Midbrain (tissue), 1 donor: ENCODE measurements around the gene NAALADL2.
A peak's percentile ranks its signal among the peaks of the same experiment; 100 is the strongest.

ENCODE experiments used
- DNase-seq: peaks from one replicate; lab custom pipeline; 2025; lab: John Stamatoyannopoulos, UW

The NAALADL2 gene

DNA sequence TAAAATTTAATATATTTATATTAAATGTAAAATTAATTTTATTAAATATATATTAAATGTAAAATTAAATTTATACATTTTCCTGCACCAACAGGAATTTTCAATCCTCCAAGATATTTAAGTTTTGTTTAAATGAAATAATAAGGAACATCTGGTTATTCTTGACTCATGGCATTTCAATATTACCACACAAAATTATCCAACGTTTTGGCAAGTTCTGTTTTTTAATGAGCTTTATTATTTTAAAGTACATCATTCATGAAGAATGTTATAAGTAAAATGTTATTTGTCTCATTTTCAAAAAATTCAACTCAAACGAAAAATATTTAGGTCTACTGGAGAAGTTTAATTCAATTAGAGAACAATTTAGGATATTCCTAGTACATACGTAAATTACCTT, 811.4 kb downstream of the NAALADL2 start:
- no peak for DNase-seq

DNA sequence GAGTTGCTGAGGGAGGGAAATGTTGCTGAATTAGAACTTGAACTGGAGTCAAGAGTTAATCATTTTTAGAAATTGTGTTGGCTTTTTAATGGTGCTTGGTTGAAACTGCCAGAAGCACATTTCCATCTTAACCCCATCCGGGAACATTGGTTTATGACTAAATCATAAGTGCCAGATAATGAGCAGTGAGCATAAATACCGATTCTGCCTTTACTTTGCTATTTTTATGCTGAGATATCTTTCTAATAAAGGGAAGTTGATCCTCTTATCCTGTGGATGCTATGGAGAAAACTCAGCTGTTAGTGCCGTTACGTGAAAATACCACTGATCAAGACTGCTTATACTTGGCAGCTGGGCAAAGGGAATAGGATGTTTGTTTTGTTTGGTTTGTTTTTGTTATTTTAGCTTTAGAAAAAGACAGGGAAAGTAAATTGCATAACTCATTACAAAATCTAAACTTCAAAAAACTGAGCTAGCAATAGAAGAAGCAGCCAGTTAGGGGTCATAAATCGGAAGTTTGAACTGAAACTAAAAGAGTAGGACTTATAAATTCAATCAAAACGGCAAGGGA, 813.1 kb downstream of the NAALADL2 start:
- DNase-seq = peak; percentile 30

DNA sequence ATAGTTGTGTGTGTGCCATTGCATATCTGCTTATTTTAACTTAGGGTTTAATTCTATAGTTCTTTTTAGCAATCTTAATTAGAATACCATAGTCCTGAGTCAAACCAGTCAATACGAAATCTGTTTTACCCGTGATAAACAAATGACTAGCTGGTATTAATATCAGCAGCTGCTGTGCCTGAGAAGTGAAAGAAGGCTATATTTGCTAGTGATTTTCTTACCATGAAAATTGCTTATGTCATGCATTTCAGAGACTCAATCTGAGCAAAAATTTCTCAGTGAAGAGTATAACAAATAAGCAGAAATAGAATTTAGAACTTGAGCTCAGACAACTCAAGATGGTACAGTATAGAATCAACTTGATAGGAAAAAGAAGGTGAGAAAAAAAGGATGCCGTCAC, 820.4 kb downstream of the NAALADL2 start:
- DNase-seq = no peak

DNA sequence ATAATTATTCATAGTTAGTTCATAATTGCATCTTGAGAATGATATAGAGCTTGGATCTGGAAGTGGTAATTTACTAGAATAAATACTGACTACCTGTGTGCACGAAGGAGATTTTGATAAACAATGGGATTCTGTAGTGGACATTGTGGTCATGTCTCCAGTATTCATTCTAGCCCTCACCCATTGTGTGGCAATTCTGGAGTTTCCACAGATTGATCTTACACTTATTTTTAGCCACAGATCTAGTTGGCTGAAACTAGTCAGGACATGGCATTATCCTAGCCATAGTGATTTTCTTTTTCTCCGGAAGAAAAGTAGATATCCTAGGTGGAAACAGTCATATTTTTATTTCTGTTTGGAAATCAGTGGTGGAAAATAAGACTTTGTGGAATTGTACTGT, 833.1 kb downstream of the NAALADL2 start:
- no peak for DNase-seq

DNA sequence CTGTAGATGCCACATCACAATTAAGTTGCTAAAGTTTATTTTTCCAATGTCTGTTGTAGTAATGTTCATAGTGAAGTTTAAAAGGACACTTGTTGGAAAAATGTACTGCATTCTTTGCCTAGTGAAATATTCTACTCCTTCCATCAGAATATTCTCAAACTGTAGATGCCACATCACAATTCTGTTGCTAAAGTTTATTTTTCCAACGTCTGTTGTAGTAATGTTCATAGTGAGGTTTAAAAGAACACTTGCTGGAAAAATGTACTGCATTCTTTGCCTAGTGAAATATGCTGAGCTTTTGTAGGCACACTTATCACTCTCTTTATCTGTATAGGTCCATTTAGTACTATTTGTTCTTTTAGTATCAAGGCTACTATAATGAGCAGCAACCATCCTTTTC, 836.1 kb downstream of the NAALADL2 start:
- no peak for DNase-seq

DNA sequence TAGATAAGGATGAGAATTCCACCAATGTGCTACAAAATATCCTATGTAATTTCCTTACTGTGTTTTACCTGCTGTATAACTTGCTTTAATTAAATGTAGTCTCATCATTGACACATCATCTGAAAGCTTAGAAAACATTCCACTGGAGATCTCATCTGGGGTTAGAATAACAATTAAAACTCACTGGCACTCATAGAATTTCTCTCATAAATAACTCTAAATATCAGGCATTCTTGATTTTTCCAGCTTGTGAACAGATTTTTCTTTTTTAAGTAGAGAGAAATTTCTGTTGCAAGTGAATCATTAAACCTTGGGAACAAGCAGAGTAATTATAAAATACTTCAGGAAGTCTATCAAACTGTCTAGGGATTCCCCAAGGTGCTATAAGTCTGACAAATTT, 843.8 kb downstream of the NAALADL2 start:
- DNase-seq = no peak

DNA sequence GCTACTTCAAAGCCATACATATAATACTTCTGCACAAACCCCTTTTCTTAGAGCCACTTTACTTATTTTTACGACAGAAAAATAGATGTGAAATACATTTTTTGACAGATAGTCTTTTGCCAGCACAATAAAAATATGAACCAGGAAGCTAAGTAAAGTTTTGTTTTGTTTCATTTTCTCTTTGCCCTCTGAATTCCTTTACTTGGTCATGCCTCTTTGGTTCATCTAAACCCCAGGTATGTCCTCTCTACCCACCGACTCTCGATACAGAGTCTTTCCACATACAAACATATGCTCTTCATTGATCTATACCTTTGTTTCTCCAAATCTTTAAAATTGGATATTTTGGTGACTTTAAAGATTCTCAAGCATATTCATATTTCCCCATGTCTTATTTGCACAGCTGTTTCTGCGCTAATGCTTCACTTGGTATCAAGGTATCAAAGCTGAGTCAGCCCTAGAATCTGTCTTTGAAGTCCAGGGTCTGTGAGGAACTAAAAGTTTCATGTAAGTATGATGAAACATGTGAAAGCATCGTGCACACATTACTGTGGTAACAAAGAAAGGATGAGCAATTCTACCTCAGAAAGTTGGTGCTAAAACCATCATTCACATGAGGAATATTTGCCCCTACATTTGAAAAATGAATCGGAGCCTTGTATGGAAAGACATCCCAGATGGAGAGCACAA, 845.4 kb downstream of the NAALADL2 start:
- no peak for DNase-seq

DNA sequence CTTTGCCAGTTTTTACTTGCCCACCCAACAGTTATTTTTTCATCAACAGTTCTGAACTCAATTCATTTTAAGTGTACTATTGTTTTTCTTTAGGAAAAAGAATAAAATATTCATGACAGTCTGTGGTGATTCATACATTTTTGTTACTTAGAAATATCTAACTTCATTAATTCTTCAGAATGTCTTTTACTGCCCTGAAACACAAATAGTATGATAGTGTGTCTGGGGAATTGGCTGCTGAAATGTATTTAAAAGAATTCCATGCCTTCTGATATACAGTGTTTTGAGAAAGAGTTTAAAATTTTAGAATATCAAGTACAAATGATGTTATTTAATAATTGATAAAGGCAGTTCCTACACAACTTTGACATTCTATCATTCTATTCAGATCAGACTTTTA, 854.1 kb downstream of the NAALADL2 start:
- no peak for DNase-seq

DNA sequence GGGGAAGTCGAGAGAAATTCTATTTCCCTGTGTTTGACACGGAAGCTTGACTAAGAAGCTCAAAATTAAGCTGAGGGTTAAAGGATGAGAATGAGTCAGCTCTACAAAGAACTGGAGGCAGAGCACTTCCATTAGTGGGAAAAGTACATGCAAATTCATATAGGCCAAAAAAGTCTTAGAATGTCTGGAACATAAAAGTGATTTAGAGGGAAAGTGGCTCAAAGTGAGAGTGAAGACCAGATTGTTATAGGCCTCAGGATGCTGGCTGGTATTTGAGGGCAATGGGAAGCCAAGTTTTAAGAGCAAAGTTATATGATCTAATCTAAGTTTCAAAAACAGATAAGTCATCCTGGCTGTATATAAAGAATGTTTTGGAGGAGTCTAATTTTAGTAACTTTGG, 857.3 kb downstream of the NAALADL2 start:
- no peak for DNase-seq

DNA sequence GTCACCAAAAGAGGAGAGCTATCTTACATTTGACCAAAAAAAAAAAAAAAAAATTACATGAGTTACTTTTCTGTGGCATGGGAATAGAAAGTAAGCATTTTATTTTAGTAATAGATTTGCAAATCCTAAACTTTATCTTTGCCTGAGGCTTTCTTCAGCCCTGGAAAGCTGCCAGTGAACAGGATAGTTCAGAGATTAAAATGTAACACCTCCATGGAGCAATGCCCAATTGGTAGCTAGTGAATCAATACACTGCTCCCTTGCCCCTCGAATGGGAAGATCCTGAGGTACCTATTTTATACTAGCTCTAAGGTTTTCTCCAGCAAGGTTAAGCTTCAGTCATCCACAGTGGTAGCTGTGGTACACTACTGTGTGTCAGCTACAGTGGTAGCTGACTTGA, 867.1 kb downstream of the NAALADL2 start:
- DNase-seq = no peak

DNA sequence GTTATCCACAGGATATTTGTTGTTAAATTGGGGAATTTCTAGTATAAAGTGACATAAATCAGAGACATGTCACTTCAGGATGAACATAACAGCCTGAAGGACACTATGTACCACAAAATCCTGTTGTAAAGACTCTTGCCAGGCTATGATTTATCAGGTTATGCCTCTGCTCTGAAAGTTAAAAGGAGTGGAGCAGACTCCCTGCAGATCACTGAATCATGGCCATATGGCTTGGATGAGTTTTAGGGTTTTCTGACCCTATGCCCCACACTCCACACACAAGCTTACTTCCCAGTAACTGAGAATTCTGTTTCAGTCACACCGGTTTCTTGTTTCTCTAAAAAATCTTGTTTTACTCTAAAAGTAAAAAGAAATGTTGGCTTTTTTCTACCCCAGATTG, 869.4 kb downstream of the NAALADL2 start:
- no peak for DNase-seq

DNA sequence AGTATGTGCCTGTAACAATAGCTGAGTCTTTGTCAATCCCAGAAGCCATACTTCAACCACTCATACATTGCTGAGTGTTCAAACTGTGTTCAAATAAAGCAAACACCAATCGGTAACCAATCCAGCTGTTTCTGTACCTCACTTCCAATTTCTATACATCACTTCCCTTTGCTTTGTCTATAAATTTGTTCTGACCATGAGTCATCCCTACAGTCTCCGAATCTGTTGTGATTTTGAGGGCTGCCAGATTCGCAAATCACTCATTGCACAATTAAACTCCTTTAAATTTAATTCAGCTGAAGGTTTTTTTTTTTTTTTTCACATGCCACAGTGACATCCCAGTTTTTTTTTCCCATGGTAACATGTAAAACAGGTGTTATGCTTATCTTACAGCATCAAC, 870.3 kb downstream of the NAALADL2 start:
- no peak for DNase-seq

DNA sequence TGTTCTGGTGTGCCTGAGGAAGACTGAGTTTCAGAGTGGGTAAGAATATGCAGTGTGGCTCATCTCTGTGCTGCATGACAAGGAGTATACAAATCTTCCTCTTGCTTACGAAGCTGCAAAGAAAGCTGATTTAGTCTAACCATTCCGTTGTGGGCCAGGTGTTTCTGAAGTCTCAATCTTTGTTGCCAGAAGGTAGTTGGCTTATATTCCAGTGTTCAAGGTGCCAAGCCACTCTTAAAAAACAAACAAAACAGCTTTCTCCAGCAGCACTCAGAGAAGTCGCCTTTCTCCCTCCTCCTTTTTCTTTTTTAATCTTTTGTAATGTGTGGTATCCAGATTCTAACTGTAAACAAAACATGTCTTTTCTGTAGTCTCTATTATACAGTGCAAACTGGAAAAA, 872.4 kb downstream of the NAALADL2 start:
- DNase-seq = no peak

DNA sequence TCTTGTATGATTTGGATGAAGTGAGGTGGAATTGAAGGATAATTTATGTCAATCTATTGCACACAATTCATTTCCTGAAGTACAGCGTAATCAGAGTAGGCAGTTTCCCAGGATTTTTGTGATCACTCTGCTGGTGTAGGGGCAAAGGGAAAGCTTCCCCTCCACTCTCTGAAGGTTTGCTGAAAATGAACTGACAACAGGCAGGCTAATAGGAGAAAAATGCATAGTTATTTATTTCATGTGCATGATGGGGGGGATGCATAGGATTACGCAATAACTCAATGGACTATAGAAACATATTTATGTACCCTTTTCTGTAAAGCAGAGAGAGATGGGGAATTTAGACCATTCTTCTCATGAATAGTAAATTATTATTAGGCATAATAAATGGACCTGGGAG, 872.9 kb downstream of the NAALADL2 start:
- no peak for DNase-seq

DNA sequence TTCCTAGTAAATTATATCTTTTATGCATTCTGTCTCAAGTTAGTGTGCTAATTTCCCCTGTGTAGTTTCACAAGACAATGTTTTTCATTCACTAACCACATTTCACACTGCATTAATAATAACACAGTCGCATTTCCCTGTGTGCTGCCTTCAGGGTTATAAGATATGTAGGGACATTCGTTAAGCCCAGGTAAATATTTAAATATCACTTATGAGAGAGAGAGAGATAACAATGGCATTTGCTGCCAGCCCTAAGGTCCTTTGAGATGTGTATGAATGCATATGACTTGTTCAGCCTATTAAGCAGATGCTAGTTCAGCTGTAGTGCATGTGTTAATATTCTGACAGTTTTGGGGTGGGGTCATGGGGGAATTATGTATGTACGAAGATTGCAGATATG, 876.7 kb downstream of the NAALADL2 start:
- no peak for DNase-seq

DNA sequence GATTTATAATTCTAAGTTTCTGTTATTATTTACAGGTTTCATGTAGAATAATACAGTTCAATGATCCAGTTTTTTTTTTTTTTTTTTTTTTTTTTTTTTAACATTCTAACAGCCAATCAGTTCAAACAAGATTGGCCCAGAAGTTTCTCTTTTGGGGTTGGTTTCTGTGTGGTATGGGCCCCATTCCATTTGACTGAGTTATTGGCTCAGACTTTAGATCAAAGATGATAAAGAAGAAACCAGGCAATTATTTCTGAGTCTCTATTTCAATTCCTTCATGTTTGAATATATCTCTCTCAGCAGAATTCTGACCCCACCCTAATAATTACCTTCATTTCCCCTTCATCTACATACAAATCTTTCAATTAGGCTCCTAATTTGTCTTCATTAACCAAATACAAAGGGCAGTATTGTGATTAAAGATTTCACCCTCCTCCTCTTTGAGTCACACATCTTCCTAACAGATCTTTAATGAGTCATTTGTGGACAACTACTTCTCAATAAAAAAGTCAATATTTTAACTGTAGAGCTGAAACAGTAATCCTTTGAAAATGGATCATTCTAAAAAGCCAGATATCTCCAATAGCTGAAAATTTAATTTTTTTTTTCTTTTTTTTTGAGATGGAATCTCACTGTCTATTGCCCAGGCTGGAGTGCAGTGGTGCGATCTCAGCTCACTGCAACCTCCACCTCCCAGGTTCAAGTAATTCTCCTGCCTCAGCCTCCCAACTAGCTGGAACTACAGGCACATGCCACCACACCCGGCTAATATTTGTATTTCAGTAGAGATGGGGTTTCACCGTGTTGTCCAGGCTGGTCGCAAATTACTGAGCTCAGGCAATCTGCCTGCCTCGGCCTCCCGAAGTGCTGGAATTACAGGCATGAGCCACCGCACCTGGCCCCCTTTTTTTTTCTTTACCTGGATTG, 878.8 kb downstream of the NAALADL2 start:
- DNase-seq = no peak

DNA sequence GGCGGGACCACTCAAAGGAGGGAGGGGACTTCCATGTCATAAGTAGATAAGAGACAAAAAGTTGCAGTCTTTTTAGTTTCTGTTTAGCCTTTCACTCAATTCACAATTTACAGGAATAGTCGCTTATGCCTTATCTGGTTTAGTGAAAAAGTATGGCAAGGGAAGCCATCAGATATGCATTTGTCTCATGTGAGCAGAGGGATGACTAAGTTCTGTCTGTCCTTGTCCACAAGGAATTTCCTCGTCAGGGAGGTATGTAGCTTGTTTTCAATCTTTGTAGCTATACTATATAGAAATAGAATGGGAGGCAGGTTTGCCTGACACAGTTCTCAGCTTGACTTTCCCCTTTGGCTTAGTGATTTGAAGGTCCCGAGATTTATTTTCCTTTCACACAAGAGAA, 882.8 kb downstream of the NAALADL2 start:
- DNase-seq = no peak

DNA sequence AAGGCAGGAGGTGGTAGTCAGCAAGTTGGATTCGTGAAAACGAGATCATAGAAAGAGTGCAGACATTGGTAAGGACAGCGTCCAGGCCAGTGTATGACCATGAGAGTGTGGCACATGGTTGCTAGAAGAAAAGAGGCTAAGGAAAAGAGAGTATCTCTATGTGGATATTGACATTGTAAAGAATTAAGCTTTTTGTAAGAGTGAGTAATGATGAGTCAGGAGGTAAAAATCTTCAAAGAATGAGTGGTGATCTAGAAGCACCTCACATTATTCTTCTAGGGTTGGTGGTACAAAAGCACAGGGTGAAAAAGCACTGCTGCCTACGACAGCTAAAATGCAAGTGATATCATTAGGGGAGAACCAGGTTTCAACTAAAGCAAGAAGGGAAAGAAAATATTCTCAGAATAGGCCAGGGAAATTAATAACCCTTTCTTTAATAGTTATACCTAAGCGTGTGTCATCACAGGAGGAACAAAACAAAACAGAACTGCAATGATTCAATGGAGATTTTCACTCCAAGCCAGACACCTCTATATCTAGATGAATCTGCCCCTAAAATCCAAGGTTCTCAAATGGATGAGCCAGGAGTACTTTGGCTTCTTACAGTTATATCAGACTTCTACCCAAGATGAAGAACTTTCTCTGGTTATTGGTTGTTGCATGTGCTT, 884.7 kb downstream of the NAALADL2 start:
- DNase-seq = no peak

DNA sequence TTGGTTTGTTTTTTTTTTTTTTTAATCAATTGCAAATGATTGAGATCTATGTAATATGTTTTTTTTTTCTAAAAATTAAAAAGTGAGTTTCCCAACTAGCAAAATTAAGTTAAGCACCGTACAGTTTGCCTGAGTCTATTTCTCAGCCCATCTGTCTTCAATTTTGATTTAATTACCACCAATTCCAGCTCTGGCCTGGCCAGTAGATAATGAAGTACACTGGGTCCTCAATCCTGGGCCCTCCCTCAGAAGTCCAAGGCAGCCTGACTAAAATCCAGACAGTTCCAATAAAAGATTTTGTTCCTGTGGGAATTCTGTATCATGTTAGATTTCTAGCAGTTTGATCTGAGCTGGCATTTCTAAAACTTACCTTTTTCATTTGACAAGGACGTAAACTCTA, 887.2 kb downstream of the NAALADL2 start:
- no peak for DNase-seq

DNA sequence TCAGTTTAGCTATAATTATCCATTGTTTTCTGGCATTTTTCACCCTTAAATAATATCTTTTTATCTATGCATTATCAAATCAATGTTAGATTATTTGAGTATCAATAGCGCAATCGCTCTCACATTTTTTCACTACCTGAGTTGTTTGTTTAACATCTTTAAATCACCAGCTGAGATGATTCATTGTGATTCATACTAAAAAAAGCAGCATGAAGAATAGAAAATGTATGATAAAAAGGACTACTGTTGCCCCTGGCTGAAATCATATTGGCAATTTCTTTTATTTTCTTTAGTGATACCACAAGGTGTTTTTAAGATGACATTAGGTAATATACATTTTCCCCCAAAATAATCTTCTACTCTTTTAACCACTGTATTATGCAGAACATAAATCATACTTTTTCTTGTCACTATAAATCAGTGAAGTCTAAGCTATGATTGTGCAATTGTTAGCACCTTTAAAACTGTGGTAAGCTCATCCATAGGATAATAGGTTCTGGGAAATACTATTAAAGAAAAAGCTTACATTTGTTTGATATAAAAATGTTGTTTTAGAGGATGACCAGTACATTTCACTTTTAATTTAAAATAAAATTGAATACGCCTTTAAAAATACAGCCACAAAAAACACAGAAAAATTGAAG, 889.1 kb downstream of the NAALADL2 start:
- no peak for DNase-seq

DNA sequence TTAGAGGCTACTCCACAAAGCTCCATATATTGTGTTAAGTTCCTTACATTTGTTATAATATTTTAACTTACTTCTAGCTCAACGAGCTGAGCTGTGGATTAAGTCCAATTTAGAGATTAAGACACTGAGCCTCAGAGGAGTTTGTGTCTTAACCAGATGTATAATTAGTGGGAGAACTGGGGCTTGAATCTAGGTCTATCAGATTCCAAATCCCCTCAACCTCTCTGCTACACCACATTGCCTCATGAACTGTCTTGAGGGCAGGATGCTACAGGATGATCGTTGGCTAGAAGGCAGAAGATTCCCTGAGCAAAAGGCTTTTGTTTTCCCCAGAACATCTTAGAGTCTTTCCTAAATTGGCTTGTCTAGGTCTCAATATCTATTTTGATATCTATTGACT, 890.8 kb downstream of the NAALADL2 start:
- DNase-seq = no peak

DNA sequence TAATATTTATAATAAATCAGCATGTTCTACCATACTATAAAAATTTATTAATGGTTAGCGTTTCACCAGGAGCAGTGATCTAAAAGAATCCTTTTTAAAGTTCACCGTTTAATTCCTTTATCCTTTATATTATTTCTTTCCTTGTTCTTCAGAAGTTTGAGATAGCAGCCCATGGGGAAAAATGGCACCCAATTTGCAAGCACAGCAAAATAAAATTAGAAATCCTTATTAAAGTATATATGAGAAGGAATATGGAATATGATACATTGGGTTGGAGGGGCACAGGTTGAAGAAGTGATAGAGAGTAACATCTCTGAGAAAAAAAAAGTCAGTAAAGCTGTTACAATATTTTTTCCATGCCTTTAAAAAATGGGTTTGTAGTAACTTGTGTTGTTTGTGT, 892.0 kb downstream of the NAALADL2 start:
- no peak for DNase-seq
